GM21367 (cell line): ENCODE data around the gene FAM222A.

ENCODE experiments used
- ATAC-seq: cut with Tn5 transposase; IDR thresholded peaks from one replicate; pipeline ENCODE4 v1.9.1; 2021; ENCODE audit not compliant: unreplicated experiment

FAM222A gene

GRCh38 chr12:109724321-109724892 lies 10.8 kb downstream of the FAM222A start:
- ATAC-seq: no peak

- no peak for ATAC-seq
Measured at GRCh38 chr12:109725321-109726105, 11.9 kb downstream of the FAM222A start.

- no peak for ATAC-seq
Measured at GRCh38 chr12:109726106-109726497, 12.5 kb downstream of the FAM222A start.

- no peak for ATAC-seq
Measured at GRCh38 chr12:109726511-109727038, 12.9 kb downstream of the FAM222A start.

GRCh38 chr12:109727039-109727723 lies 13.6 kb downstream of the FAM222A start:
- no peak for ATAC-seq

GRCh38 chr12:109727746-109728726 lies 14.4 kb downstream of the FAM222A start:
- no peak for ATAC-seq

GRCh38 chr12:109728921-109729320 lies 15.3 kb downstream of the FAM222A start:
- ATAC-seq: no peak

- ATAC-seq: no peak
Measured at GRCh38 chr12:109729371-109729781, 15.8 kb downstream of the FAM222A start.

- no peak for ATAC-seq
Measured at GRCh38 chr12:109729801-109730200, 16.2 kb downstream of the FAM222A start.

- no peak for ATAC-seq
Measured at GRCh38 chr12:109730306-109731145, 16.9 kb downstream of the FAM222A start.

GRCh38 chr12:109731231-109731731 lies 17.7 kb downstream of the FAM222A start:
- no peak for ATAC-seq

- ATAC-seq: no peak
Measured at GRCh38 chr12:109731806-109732205, 18.2 kb downstream of the FAM222A start.

GRCh38 chr12:109732321-109733305 lies 19.0 kb downstream of the FAM222A start:
- no peak for ATAC-seq

GRCh38 chr12:109734219-109735000 lies 20.8 kb downstream of the FAM222A start:
- no peak for ATAC-seq

- ATAC-seq: no peak
Measured at GRCh38 chr12:109735051-109735521, 21.5 kb downstream of the FAM222A start.

GRCh38 chr12:109735825-109736551 lies 22.4 kb downstream of the FAM222A start:
- no peak for ATAC-seq
